IMR-90 (cell line): Measurements from ENCODE around the gene CD2. TPM values are rescaled to one million over a fixed set of nuclear protein-coding genes. Genes with fewer than 3 reads are reported as not detected.

ENCODE experiments used
- CHD1 ChIP-seq: IDR thresholded peaks from 2 replicates; pipeline ENCODE4 v1.6.1; 2012; ENCODE audit warnings: low read depth, low read length, improper control_type of control experiment
- FOS ChIP-seq: fragments of 150-350 bp; IDR thresholded peaks from 2 replicates; pipeline ENCODE4 v1.6.1; 2016; ENCODE audit warnings: low read depth, low read length
- MAZ ChIP-seq: IDR thresholded peaks from 2 replicates; pipeline ENCODE4 v1.6.1; 2012; ENCODE audit warnings: low read depth, mild to moderate bottlenecking, low read length, improper control_type of control experiment, moderate library complexity, borderline replicate concordance
- RAD21 ChIP-seq: IDR thresholded peaks from 2 replicates; pipeline ENCODE4 v1.6.1; 2012; ENCODE audit warnings: low read length, improper control_type of control experiment
- RCOR1 ChIP-seq: IDR thresholded peaks from 2 replicates; pipeline ENCODE4 v1.6.1; 2012; ENCODE audit warnings: mild to moderate bottlenecking, low read length, improper control_type of control experiment; ENCODE audit not compliant: insufficient replicate concordance
- RFX5 ChIP-seq: IDR thresholded peaks from 2 replicates; pipeline ENCODE4 v1.8.0; 2012; ENCODE audit warnings: low read depth, mild to moderate bottlenecking, low read length, moderate library complexity
- polyA plus RNA-seq, 3 experiments: library from polyadenylated mRNA; depleted of rRNA; stranded (reverse); fragments of >200 nt; gene quantifications; 2 replicates each; pipeline ENCODE4 v1.2.3, GENCODE V29; 2012; ENCODE audit warnings: low replicate concordance in 1 of 3
- total RNA-seq: library from RNA; depleted of rRNA; stranded (reverse); fragments of >200 nt; gene quantifications from 2 replicates; pipeline ENCODE4 v1.2.3, GENCODE V29; 2012

Gene CD2
- total and polyA plus RNA-seq, 2 of the 4 experiments (the other 2 are of a cell fraction) = not detected

- TF ChIP-seq MAZ (no peak), RCOR1 (no peak), FOS (no peak), RAD21 (peak; percentile 71), CHD1 (no peak), RFX5 (no peak)
Measured at GRCh38 chr1:116737020-116737854, 17.0 kb upstream of the CD2 start (continued).
